Measurements from ENCODE around the gene TMOD3. TPM values are rescaled to one million over a fixed set of nuclear protein-coding genes. Genes with fewer than 3 reads are reported as not detected.

TMOD3 gene
- total and polyA plus RNA-seq, 2 donors (not counting 3 experiments of a cell fraction or from before 2014, with no cell fraction given) = 10.4 to 64.3 TPM

- H3K27me3 ChIP-seq (ENCODE audit: control insufficient read depth in 2 of 2, insufficient read depth in 2 of 2, low read length in 2 of 2) = no peaks in the 10 kb centered on the region
- ChIA-PET CTCF (interaction anchor here (0.6 to 7.5 kb wide), 5 partner anchors 16 to 323 kb away, joined by 3 to 55 read pairs (median 5); no protein-coding TSS in a partner anchor), POLR2A (interaction anchor here (0.6 kb wide), 1 partner anchor 25 kb away, joined by 7 read pairs; no protein-coding TSS in a partner anchor)
- peaks cover 2 to 12% of the 10 kb centered on the region in 2 experiments for H3K36me3 ChIP-seq (ENCODE audit: control insufficient read depth in 2 of 2, extremely low read depth in 1 of 2, insufficient read depth in 2 of 2, low read length in 2 of 2)
- dilution Hi-C loops (cut with MboI; ENCODE audit: extremely low pct_ligation_motif_present, low sequenced_read_pairs) = no loop called here
- H4K20me1 ChIP-seq (replicated peaks; ENCODE audit: control insufficient read depth, extremely low read depth, insufficient read depth, low read length) = no peaks in the 10 kb centered on the region
- no peak overlapping the region for H2AFZ ChIP-seq (ENCODE audit: low read depth, low read length)
- H3K27ac ChIP-seq (ENCODE audit: insufficient read depth, low read depth, low read length) = no peak overlapping the region
- H3K9me1 ChIP-seq (replicated peaks; ENCODE audit: control insufficient read depth, extremely low read depth, insufficient read depth, low read length) = no peaks in the 10 kb centered on the region
- no peaks in the 10 kb centered on the region for H3K9me3 ChIP-seq (replicated peaks; ENCODE audit: control insufficient read depth, insufficient read depth, low read length)
- no peak overlapping the region for H3K4me2 ChIP-seq (ENCODE audit: insufficient read depth, low read length)
- H3K9ac ChIP-seq (replicated peaks; ENCODE audit: extremely low read depth, insufficient read depth, low read length) = no peak overlapping the region
- H3K79me2 ChIP-seq (ENCODE audit: control insufficient read depth, insufficient read depth, low read length) = no peaks in the 10 kb centered on the region
- FAIRE-seq (no peak), DNase-seq (ENCODE audit: low read depth, low spot score) (no peak)
- no peaks in the 10 kb centered on the region for H3K4me1 ChIP-seq (ENCODE audit: control insufficient read depth, extremely low read depth, insufficient read depth, low read length)
- TF ChIP-seq, protein P1, sequence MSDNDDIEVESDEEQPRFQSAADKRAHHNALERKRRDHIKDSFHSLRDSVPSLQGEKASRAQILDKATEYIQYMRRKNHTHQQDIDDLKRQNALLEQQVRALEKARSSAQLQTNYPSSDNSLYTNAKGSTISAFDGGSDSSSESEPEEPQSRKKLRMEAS (IDR thresholded peaks at IDR 0.05; ENCODE audit: insufficient read depth, insufficient read length) = no peak
- TF ChIP-seq CTCF (IDR thresholded peaks at IDR 0.05; ENCODE audit: extremely low read depth in 1 of 2, insufficient read depth in 1 of 2, low read depth in 1 of 2, low read length in 2 of 2) = no peak
- BruUV-seq (replicated peaks) = no TSS peak
- H3K4me3 ChIP-seq (replicated peaks in 1 of 3; ENCODE audit: insufficient read depth in 1 of 3, low read depth in 1 of 3, low read length in 3 of 3) = no peak overlapping the region
- intact Hi-C loops (cut with micrococcal nuclease) = loop anchor here (10.0 kb wide), 1 partner anchor 320 kb away; no protein-coding TSS in a partner anchor
These were observed 75.0 kb downstream of the TMOD3 start for GRCh38 chr15:51904421-51904820.

- dilution Hi-C loops (cut with MboI; ENCODE audit: extremely low pct_ligation_motif_present, low sequenced_read_pairs) (no loop called here), intact Hi-C loops (cut with micrococcal nuclease) (loop anchor here (5.0 to 10.0 kb wide), 2 partner anchors 253 to 320 kb away; no protein-coding TSS in a partner anchor)
- H3K4me3 ChIP-seq (replicated peaks in 1 of 3; ENCODE audit: insufficient read depth in 1 of 3, low read depth in 1 of 3, low read length in 3 of 3) = no peak overlapping the region
- no peak for FAIRE-seq
- H3K79me2 ChIP-seq (ENCODE audit: control insufficient read depth, insufficient read depth, low read length) = no peaks in the 10 kb centered on the region
- H3K36me3 ChIP-seq (ENCODE audit: control insufficient read depth in 2 of 2, extremely low read depth in 1 of 2, insufficient read depth in 2 of 2, low read length in 2 of 2) = peaks cover 2 to 7% of the 10 kb centered on the region in 2 experiments
- H3K27ac ChIP-seq (ENCODE audit: insufficient read depth, low read depth, low read length) = no peak overlapping the region
- no TSS peak for BruUV-seq (replicated peaks)
- TF ChIP-seq MYC (IDR thresholded peaks at IDR 0.05; ENCODE audit: low read depth, low read length) = no peak
- no peak for TF ChIP-seq EZH2 (IDR thresholded peaks at IDR 0.05; ENCODE audit: borderline replicate concordance, low read depth, low read length, severe bottlenecking)
- no peak for TF ChIP-seq CTCF (IDR thresholded peaks at IDR 0.05; ENCODE audit: extremely low read depth in 1 of 2, insufficient read depth in 1 of 2, low read depth in 1 of 2, low read length in 2 of 2)
- no peak for TF ChIP-seq FOS (IDR thresholded peaks at IDR 0.05; ENCODE audit: borderline replicate concordance, insufficient read depth, low read length)
- no peak for TF ChIP-seq GATA2 (IDR thresholded peaks at IDR 0.05; ENCODE audit: insufficient read depth, insufficient read length, low read depth, low read length)
- TF ChIP-seq JUN (IDR thresholded peaks at IDR 0.05; ENCODE audit: borderline replicate concordance, insufficient read depth, insufficient read length, low read depth) = no peak
- H3K27me3 ChIP-seq (ENCODE audit: control insufficient read depth in 2 of 2, insufficient read depth in 2 of 2, low read length in 2 of 2) = no peaks in the 10 kb centered on the region
- no peaks in the 10 kb centered on the region for H3K9me1 ChIP-seq (replicated peaks; ENCODE audit: control insufficient read depth, extremely low read depth, insufficient read depth, low read length)
- no peaks in the 10 kb centered on the region for H4K20me1 ChIP-seq (replicated peaks; ENCODE audit: control insufficient read depth, extremely low read depth, insufficient read depth, low read length)
- POLR2A ChIA-PET = no interaction called here
- no peaks in the 10 kb centered on the region for H3K9me3 ChIP-seq (replicated peaks; ENCODE audit: control insufficient read depth, insufficient read depth, low read length)
- CTCF ChIA-PET = interaction anchor here (0.8 to 7.5 kb wide), 6 partner anchors 17 to 322 kb away, joined by 3 to 55 read pairs (median 3); no protein-coding TSS in a partner anchor
- no peak for DNase-seq (ENCODE audit: low read depth, low spot score)
- no peak overlapping the region for H3K9ac ChIP-seq (replicated peaks; ENCODE audit: extremely low read depth, insufficient read depth, low read length)
- H2AFZ ChIP-seq (ENCODE audit: low read depth, low read length) = no peak overlapping the region
- no peak overlapping the region for H3K4me2 ChIP-seq (ENCODE audit: insufficient read depth, low read length)
- H3K4me1 ChIP-seq (ENCODE audit: control insufficient read depth, extremely low read depth, insufficient read depth, low read length) = no peaks in the 10 kb centered on the region
These were observed 75.5 kb downstream of the TMOD3 start for GRCh38 chr15:51904931-51905330.
